ENCODE data around the gene C1QTNF2.

DNA sequence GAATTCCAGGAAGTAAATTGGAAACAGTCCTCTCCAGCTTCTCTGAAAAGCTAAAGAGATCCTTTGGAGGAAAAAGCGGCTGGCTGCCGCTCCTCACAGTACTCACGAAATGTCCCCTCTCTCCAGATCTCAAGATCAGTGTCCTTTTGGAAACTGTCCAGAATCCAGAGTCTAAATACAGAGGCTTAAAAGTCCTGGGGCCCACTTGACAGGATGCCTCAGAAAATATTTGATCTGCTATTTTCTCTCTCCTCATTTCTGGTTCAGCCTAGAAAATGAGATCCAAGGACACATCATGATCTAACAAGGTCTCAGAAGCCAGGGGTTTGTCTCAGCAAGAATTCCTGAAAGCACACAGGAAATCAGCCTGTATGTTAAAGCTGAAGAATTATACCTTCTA, 7.2 kb downstream of the C1QTNF2 start:
- TF ChIP-seq, protein P1, sequence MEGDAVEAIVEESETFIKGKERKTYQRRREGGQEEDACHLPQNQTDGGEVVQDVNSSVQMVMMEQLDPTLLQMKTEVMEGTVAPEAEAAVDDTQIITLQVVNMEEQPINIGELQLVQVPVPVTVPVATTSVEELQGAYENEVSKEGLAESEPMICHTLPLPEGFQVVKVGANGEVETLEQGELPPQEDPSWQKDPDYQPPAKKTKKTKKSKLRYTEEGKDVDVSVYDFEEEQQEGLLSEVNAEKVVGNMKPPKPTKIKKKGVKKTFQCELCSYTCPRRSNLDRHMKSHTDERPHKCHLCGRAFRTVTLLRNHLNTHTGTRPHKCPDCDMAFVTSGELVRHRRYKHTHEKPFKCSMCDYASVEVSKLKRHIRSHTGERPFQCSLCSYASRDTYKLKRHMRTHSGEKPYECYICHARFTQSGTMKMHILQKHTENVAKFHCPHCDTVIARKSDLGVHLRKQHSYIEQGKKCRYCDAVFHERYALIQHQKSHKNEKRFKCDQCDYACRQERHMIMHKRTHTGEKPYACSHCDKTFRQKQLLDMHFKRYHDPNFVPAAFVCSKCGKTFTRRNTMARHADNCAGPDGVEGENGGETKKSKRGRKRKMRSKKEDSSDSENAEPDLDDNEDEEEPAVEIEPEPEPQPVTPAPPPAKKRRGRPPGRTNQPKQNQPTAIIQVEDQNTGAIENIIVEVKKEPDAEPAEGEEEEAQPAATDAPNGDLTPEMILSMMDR (IDR thresholded peaks at IDR 0.05 in 4 of 5, conservative IDR thresholded peaks at IDR 0.05 in 1 of 5): no peak
- no peak for TF ChIP-seq POLR2A (IDR thresholded peaks at IDR 0.05)

All from gastrocnemius medialis (tissue), 4 donors.